HepG2 (cell line): ENCODE measurements around the gene PACS1. TPM values are rescaled to one million over a fixed set of nuclear protein-coding genes. Genes with fewer than 3 reads are reported as not detected.

Experiments
- DPF2 ChIP-seq: sonication (generic); formaldehyde crosslinking; IDR thresholded peaks from 2 replicates; pipeline ENCODE4 v1.4.0; 2020; ENCODE audit warnings: mild to moderate bottlenecking, low read depth, missing genetic modification reagents, borderline replicate concordance
- HDAC2 ChIP-seq: sonication (generic); formaldehyde crosslinking; IDR thresholded peaks from 2 replicates; pipeline ENCODE4 v1.4.0; 2020; ENCODE audit warnings: missing genetic modification reagents
- MED13 ChIP-seq: sonication (generic); formaldehyde crosslinking; IDR thresholded peaks from 2 replicates; pipeline ENCODE4 v1.5.0; 2020; ENCODE audit warnings: missing genetic modification reagents
- MIER3 ChIP-seq: IDR thresholded peaks from 2 replicates; pipeline ENCODE4 v1.6.1; 2016; ENCODE audit warnings: missing compliant biosample characterization, borderline replicate concordance
- NR1H2 ChIP-seq: sonication (generic); formaldehyde crosslinking; IDR thresholded peaks from 2 replicates; pipeline ENCODE4 v1.8.1; 2022; ENCODE audit warnings: low read depth, missing genetic modification reagents, borderline replicate concordance
- NR2F2 ChIP-seq: IDR thresholded peaks from 2 replicates; pipeline ENCODE4 v1.6.1; 2012; ENCODE audit warnings: low read depth, inconsistent platforms, borderline replicate concordance
- POLR2G ChIP-seq: fragments of 200-400 bp; formaldehyde crosslinking; IDR thresholded peaks from 2 replicates; pipeline ENCODE4 v1.6.1; 2018; ENCODE audit warnings: mild to moderate bottlenecking, low read depth, low read length, moderate library complexity
- RAD21 ChIP-seq: fragments of 450-650 bp; formaldehyde crosslinking; IDR thresholded peaks from 2 replicates; pipeline ENCODE4 v1.5.0; 2020; ENCODE audit warnings: mild to moderate bottlenecking
- ZBTB1 ChIP-seq: sonication (generic); formaldehyde crosslinking; IDR thresholded peaks from 2 replicates; pipeline ENCODE4 v1.4.0; 2020; ENCODE audit warnings: missing genetic modification reagents, borderline replicate concordance
- ZNF263 ChIP-seq: sonication (generic); formaldehyde crosslinking; IDR thresholded peaks from 2 replicates; pipeline ENCODE4 v1.4.0; 2020; ENCODE audit warnings: missing genetic modification reagents
- ZSCAN25 ChIP-seq: sonication (generic); formaldehyde crosslinking; IDR thresholded peaks from 2 replicates; pipeline ENCODE4 v1.8.0; 2022; ENCODE audit warnings: mild to moderate bottlenecking, missing genetic modification reagents
- polyA plus RNA-seq, 8 experiments: library from polyadenylated mRNA; depleted of rRNA in 3 of 8; stranded (reverse) in 7 of 8; unstranded in 1 of 8; fragments of >200 nt; fragmentation: Illumina TruSeq in 4 of 8; extraction: Trizol in 4 of 8; gene quantifications; 2 replicates each; pipeline versions ENCODE4 v1.2.1 to v1.2.3, GENCODE V29; 2011 to 2016; ENCODE audit warnings: low read depth in 4 of 8, missing spikeins in 1 of 8, mixed read lengths in 1 of 8; ENCODE audit not compliant: insufficient read depth in 1 of 8
- total RNA-seq, 5 experiments: library from RNA; depleted of rRNA; stranded (reverse); fragments of >200 nt; fragmentation: Illumina TruSeq; extraction: Trizol; gene quantifications; 2 replicates each; pipeline ENCODE4 v1.2.3, GENCODE V29; 2016; ENCODE audit warnings: low read depth in 1 of 5
- TF ChIP-seq, protein P1 (sequence below): sonication (generic); formaldehyde crosslinking; IDR thresholded peaks from 2 replicates; pipeline ENCODE4 v1.4.0; 2020; ENCODE audit warnings: missing genetic modification reagents
- TF ChIP-seq, protein P2 (sequence below): sonication (generic); formaldehyde crosslinking; IDR thresholded peaks from 2 replicates; pipeline ENCODE4 v1.4.0; 2020; ENCODE audit warnings: missing genetic modification reagents
- TF ChIP-seq, protein P3 (sequence below): sonication (generic); formaldehyde crosslinking; IDR thresholded peaks from 2 replicates; pipeline ENCODE4 v1.4.0; 2020; ENCODE audit warnings: missing genetic modification reagents
- TF ChIP-seq, protein P4 (sequence below): sonication (generic); formaldehyde crosslinking; IDR thresholded peaks from 2 replicates; pipeline ENCODE4 v1.5.0; 2020; ENCODE audit warnings: mild to moderate bottlenecking, missing genetic modification reagents
- TF ChIP-seq, protein P5 (sequence below), 2 experiments: sonication (generic) in 1 of 2; formaldehyde crosslinking in 1 of 2; IDR thresholded peaks; 2 replicates each; pipeline versions ENCODE4 v1.4.0 to v1.6.1; 2018 to 2020; ENCODE audit warnings: missing genetic modification reagents in 2 of 2, borderline replicate concordance in 1 of 2, low read depth in 1 of 2, mild to moderate bottlenecking in 1 of 2, missing biosample characterization in 1 of 2
- TF ChIP-seq, protein P6 (sequence below): sonication (generic); formaldehyde crosslinking; IDR thresholded peaks from 2 replicates; pipeline ENCODE4 v1.4.0; 2020; ENCODE audit warnings: mild to moderate bottlenecking, missing genetic modification reagents, borderline replicate concordance

The PACS1 gene
- total and polyA plus RNA-seq, 2 of the 13 experiments (the other 11 are each of a cell fraction or from before 2014, with no cell fraction given) = 7.6 to 8.6 TPM

DNA sequence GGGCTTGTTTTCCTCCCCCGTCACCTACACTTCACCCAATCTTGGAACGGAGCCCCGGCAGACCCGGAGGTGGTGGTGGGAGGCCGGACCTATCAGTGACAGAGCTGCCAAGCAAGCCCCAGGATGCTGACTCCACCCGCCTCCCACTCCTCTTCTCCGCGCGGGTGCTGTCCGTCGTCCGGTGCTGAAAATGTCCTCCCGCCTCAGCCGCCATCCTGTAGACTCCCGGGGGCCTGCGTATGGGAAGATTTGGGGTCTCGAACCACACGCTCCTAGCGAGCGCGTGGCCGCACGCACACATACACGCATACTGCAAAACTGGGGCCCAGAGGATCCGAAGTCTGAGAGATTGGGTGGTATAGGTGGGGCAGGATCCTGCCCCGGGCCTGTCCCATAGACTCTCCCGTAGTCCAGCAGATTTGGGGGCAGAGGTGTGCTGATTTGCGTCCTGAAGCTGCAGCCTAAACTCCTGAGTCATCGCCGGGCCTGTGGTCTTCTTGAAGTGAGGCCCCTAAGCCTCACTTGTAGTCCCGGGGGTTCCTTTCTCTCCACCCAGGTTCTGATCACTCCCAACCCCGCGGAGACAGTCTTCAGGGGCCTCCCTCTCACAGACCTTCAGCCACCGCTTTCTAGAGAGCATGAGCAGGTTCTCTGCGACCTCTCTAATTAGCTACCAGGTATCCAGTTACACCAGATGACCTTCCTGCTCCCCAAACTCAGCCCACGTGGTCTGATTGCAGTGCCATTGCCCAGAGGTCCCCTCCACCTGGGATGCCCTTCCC lies 219.7 kb downstream of the PACS1 start (continued):
- TF ChIP-seq, protein P1, sequence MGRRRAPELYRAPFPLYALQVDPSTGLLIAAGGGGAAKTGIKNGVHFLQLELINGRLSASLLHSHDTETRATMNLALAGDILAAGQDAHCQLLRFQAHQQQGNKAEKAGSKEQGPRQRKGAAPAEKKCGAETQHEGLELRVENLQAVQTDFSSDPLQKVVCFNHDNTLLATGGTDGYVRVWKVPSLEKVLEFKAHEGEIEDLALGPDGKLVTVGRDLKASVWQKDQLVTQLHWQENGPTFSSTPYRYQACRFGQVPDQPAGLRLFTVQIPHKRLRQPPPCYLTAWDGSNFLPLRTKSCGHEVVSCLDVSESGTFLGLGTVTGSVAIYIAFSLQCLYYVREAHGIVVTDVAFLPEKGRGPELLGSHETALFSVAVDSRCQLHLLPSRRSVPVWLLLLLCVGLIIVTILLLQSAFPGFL (CRISPR knock-in tag) = no peak
- peak; percentile 62; the same call in 1 of the 2 replicates for TF ChIP-seq ZSCAN25 (CRISPR knock-in tag)
- TF ChIP-seq, protein P2, sequence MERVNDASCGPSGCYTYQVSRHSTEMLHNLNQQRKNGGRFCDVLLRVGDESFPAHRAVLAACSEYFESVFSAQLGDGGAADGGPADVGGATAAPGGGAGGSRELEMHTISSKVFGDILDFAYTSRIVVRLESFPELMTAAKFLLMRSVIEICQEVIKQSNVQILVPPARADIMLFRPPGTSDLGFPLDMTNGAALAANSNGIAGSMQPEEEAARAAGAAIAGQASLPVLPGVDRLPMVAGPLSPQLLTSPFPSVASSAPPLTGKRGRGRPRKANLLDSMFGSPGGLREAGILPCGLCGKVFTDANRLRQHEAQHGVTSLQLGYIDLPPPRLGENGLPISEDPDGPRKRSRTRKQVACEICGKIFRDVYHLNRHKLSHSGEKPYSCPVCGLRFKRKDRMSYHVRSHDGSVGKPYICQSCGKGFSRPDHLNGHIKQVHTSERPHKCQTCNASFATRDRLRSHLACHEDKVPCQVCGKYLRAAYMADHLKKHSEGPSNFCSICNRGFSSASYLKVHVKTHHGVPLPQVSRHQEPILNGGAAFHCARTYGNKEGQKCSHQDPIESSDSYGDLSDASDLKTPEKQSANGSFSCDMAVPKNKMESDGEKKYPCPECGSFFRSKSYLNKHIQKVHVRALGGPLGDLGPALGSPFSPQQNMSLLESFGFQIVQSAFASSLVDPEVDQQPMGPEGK (CRISPR knock-in tag) = peak; percentile 20; the same call in 1 of the 2 replicates
- TF ChIP-seq, protein P3, sequence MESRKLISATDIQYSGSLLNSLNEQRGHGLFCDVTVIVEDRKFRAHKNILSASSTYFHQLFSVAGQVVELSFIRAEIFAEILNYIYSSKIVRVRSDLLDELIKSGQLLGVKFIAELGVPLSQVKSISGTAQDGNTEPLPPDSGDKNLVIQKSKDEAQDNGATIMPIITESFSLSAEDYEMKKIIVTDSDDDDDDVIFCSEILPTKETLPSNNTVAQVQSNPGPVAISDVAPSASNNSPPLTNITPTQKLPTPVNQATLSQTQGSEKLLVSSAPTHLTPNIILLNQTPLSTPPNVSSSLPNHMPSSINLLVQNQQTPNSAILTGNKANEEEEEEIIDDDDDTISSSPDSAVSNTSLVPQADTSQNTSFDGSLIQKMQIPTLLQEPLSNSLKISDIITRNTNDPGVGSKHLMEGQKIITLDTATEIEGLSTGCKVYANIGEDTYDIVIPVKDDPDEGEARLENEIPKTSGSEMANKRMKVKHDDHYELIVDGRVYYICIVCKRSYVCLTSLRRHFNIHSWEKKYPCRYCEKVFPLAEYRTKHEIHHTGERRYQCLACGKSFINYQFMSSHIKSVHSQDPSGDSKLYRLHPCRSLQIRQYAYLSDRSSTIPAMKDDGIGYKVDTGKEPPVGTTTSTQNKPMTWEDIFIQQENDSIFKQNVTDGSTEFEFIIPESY (CRISPR knock-in tag) = no peak
- TF ChIP-seq, protein P4, sequence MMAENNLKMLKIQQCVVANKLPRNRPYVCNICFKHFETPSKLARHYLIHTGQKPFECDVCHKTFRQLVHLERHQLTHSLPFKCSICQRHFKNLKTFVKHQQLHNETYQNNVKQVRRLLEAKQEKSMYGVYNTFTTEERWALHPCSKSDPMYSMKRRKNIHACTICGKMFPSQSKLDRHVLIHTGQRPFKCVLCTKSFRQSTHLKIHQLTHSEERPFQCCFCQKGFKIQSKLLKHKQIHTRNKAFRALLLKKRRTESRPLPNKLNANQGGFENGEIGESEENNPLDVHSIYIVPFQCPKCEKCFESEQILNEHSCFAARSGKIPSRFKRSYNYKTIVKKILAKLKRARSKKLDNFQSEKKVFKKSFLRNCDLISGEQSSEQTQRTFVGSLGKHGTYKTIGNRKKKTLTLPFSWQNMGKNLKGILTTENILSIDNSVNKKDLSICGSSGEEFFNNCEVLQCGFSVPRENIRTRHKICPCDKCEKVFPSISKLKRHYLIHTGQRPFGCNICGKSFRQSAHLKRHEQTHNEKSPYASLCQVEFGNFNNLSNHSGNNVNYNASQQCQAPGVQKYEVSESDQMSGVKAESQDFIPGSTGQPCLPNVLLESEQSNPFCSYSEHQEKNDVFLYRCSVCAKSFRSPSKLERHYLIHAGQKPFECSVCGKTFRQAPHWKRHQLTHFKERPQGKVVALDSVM (CRISPR knock-in tag) = no peak; the same call in 1 of the 2 replicates
- TF ChIP-seq, protein P5, sequence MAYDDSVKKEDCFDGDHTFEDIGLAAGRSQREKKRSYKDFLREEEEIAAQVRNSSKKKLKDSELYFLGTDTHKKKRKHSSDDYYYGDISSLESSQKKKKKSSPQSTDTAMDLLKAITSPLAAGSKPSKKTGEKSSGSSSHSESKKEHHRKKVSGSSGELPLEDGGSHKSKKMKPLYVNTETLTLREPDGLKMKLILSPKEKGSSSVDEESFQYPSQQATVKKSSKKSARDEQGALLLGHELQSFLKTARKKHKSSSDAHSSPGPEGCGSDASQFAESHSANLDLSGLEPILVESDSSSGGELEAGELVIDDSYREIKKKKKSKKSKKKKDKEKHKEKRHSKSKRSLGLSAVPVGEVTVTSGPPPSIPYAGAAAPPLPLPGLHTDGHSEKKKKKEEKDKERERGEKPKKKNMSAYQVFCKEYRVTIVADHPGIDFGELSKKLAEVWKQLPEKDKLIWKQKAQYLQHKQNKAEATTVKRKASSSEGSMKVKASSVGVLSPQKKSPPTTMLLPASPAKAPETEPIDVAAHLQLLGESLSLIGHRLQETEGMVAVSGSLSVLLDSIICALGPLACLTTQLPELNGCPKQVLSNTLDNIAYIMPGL (CRISPR knock-in tag; IDR thresholded peaks at IDR 0.05; ENCODE audit: borderline replicate concordance in 1 of 2, low read depth in 1 of 2) = peak in 1 of 2 experiments; percentile 47; a peak in 2 of 4 replicates
- peak; percentile 78 for TF ChIP-seq ZNF263 (CRISPR knock-in tag)
- peak; percentile 49; the same call in 1 of the 2 replicates for TF ChIP-seq HDAC2 (CRISPR knock-in tag)
- TF ChIP-seq NR2F2 = no peak
- TF ChIP-seq MIER3 = no peak
- no peak for TF ChIP-seq POLR2G
- TF ChIP-seq ZBTB1 (CRISPR knock-in tag) = peak; percentile 75; the same call in 1 of the 2 replicates
- no peak for TF ChIP-seq NR1H2 (CRISPR knock-in tag)
- TF ChIP-seq, protein P6, sequence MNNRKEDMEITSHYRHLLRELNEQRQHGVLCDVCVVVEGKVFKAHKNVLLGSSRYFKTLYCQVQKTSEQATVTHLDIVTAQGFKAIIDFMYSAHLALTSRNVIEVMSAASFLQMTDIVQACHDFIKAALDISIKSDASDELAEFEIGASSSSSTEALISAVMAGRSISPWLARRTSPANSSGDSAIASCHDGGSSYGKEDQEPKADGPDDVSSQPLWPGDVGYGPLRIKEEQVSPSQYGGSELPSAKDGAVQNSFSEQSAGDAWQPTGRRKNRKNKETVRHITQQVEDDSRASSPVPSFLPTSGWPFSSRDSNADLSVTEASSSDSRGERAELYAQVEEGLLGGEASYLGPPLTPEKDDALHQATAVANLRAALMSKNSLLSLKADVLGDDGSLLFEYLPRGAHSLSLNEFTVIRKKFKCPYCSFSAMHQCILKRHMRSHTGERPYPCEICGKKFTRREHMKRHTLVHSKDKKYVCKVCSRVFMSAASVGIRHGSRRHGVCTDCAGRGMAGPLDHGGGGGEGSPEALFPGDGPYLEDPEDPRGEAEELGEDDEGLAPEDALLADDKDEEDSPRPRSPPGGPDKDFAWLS (CRISPR knock-in tag) = no peak
- TF ChIP-seq DPF2 (CRISPR knock-in tag) = no peak
- peak; percentile 70; the same call in 1 of the 2 replicates for TF ChIP-seq MED13 (CRISPR knock-in tag)
- TF ChIP-seq RAD21 (CRISPR knock-in tag) = no peak
